Kidney (tissue), 14 donors: ENCODE data around the gene SCTR. TPM values are rescaled to one million over a fixed set of nuclear protein-coding genes. Genes with fewer than 3 reads are reported as not detected.
A peak's percentile ranks its signal among the peaks of the same experiment; 100 is the strongest.

Experiments
- DNase-seq, 5 donors: peaks; one replicate each; pipeline ENCODE4 v3.0.0-alpha.2; 2013 to 2020
- FAIRE-seq: peaks from 2 replicates; lab custom pipeline; 2012; peaks lifted over from hg19 to GRCh38; lab: Jason Lieb, UNC
- H3K27ac ChIP-seq, 2 donors: one replicate each; pipeline ENCODE4 v1.7.0; 2013; ENCODE audit warnings: low read depth in 2 of 2, low read length in 2 of 2, inconsistent platforms in 1 of 2
- H3K27me3 ChIP-seq: one replicate; pipeline ENCODE4 v1.7.1; 2013; ENCODE audit warnings: low read length, inconsistent platforms; ENCODE audit not compliant: control insufficient read depth, insufficient read depth
- H3K36me3 ChIP-seq, 3 donors: one replicate each; pipeline versions ENCODE4 v1.7.0 to v1.7.1; 2013; ENCODE audit warnings: low read length in 3 of 3, control low read depth in 1 of 3, inconsistent platforms in 1 of 3; ENCODE audit not compliant: insufficient read depth in 3 of 3, control insufficient read depth in 2 of 3
- H3K4me1 ChIP-seq, 3 donors: one replicate each; pipeline versions ENCODE4 v1.7.0 to v1.7.1; 2013; ENCODE audit warnings: low read length in 3 of 3, inconsistent platforms in 1 of 3, low read depth in 1 of 3; ENCODE audit not compliant: control insufficient read depth in 2 of 3, insufficient read depth in 2 of 3
- H3K4me3 ChIP-seq, 3 donors: one replicate each; pipeline versions ENCODE4 v1.7.0 to v1.8.1; 2013; ENCODE audit warnings: low read length in 3 of 3, control low read depth in 1 of 3, inconsistent platforms in 1 of 3
- H3K9ac ChIP-seq, 3 donors: one replicate each; pipeline versions ENCODE4 v1.7.0 to v1.7.1; 2013; ENCODE audit warnings: low read length in 3 of 3, control low read depth in 1 of 3, inconsistent platforms in 1 of 3
- H3K9me3 ChIP-seq, 3 donors: one replicate each; pipeline versions ENCODE4 v1.7.0 to v1.7.1; 2013; ENCODE audit warnings: low read length in 3 of 3, control low read depth in 1 of 3, inconsistent platforms in 1 of 3; ENCODE audit not compliant: control insufficient read depth in 2 of 3, insufficient read depth in 1 of 3
- CTCF ChIP-seq: IDR thresholded peaks from 3 replicates; pipeline ENCODE4 v1.5.1; 2012; ENCODE audit warnings: mild to moderate bottlenecking, moderate library complexity, borderline replicate concordance; ENCODE audit not compliant: insufficient read depth; ENCODE audit errors: extremely low read depth
- intact Hi-C: fragments of 100-400 bp; cut with DNase I; formaldehyde crosslinking; loops from one replicate; pipeline ENCODE4 v1.11.1; 2022
- polyA plus RNA-seq: library from polyadenylated mRNA; stranded (reverse); fragments of 350-450 nt; fragmentation: Illumina TruSeq; extraction: RNeasy Lipid Tissue Mini Kit (QIAGEN cat#74804); gene quantifications from one replicate; pipeline ENCODE4 v1.2.3, GENCODE V29; 2014; ENCODE audit warnings: low read depth, low replicate concordance; ENCODE audit not compliant: insufficient read depth
- total RNA-seq: library from RNA; stranded (reverse); fragmentation: NEBNext Ultra II Directional; extraction: Animal tissue kit (Norgen Biotek cat#: 25700); gene quantifications from one replicate; pipeline ENCODE4 v1.2.1, GENCODE V29; 2021
- donor health status: control.
- donor health status: control.
- donor health status: control.
- donor health status: control.
- donor health status: control.
- donor health status: DM: yes; HTN: yes; CAD: no.
- donor health status: Normal renal cell carcinoma (clear cell type).

The SCTR gene
- total and polyA plus RNA-seq, 2 donors from 2014 or later = 7.3 to 15.9 TPM

DNA sequence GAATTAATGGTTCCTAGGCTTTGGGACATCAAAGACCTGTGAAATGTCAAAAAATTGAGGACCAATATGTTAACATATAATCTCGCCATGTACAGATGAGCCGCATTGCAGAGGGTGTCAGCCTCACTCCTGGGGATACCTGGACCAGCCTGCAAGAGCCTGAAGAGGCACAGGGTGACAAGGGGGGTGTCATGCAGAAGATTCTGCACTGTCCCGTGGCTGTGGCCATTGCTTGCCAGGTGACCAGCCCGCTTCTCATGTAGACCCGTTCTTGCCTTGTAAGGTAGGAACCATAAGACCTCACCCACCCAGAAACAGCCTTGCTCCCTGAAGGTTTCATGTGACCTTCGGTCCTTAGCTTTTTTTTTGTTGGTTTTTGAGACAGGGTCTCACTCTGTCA, 55.2 kb downstream of the SCTR start:
- no peaks in the 10 kb centered on the region for H3K9me3 ChIP-seq
- H3K4me1 ChIP-seq = no peaks in the 10 kb centered on the region
- intact Hi-C loops = no loop called here
- no peak for DNase-seq
- TF ChIP-seq CTCF = no peak
- FAIRE-seq = no peak
- H3K27ac ChIP-seq = no peak overlapping the region
- H3K9ac ChIP-seq = no peak overlapping the region
- H3K4me3 ChIP-seq = no peak overlapping the region
- H3K27me3 ChIP-seq = no peaks in the 10 kb centered on the region
- no peaks in the 10 kb centered on the region for H3K36me3 ChIP-seq

DNA sequence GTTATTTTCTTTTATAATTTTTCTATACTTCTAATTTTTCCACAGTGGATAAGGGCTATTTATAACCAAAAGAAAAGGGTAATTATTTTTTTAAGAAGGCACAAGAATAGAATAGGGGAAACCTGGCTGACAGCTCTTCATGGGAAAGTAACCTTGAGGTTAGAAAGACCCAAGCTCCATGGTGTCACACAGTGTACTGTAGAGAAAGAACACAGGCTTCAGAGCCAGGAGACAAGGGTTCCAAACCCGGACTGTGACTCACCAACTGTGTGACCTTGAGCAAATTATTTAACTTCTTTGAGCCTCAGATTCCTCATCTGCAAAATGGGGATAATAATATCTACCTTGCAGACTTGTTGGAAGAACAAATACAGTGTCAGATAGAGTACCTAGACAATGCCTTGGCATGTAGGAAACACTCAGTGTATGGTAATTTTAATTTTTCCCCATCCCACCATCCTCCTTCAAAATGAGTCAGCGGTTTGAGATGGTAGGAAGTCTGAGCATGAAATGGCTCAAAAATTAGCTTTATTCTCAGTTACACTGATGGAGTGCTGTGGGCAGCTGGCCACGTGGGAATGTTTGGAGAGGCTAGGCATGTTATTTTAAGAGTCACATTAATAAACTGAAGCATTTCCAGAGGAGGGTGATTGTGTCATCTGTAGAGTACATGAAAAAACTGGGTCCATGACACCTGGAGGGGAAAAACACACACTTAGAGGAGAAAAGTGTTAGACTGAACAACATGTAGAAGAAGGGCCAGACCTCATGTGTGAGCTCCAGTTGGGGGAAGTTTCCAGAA, 55.9 kb downstream of the SCTR start:
- Histone ChIP-seq H3K36me3 (no peaks in the 10 kb centered on the region), H3K9ac (no peak overlapping the region), H3K27me3 (no peaks in the 10 kb centered on the region), H3K4me3 (no peak overlapping the region), H3K4me1 (no peaks in the 10 kb centered on the region), H3K9me3 (no peaks in the 10 kb centered on the region), H3K27ac (peak overlapping the region in 1 of 2 donors; percentile 18)
- intact Hi-C loops = no loop called here
- FAIRE-seq (no peak), DNase-seq (no peak)
- no peak for TF ChIP-seq CTCF

DNA sequence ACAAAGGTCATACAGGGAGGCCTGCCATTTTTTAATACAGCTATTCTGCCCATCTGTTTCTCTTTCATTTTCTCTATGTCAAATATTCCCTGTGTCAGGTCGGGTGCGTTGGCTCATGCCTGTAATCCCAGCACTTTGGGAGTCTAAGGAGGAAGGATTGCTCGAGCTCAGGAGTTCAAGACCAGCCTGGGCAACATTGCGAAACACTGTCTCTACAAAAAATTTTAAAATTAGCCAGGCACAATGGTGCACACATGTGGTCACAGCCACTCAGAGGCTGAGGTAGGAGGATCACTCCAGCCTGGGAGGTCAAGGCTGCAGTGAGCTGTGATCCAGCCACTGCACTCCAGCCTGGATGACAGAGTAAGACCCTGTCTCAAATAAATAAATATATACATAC, 57.9 kb downstream of the SCTR start:
- Histone ChIP-seq H3K36me3 (no peaks in the 10 kb centered on the region), H3K4me1 (no peaks in the 10 kb centered on the region), H3K27ac (no peak overlapping the region), H3K27me3 (no peaks in the 10 kb centered on the region), H3K9me3 (no peaks in the 10 kb centered on the region), H3K4me3 (no peak overlapping the region), H3K9ac (no peak overlapping the region)
- no peak for TF ChIP-seq CTCF
- DNase-seq (no peak), FAIRE-seq (no peak)
- intact Hi-C loops = no loop called here
